Measurements from ENCODE around the gene DTHD1. TPM values are rescaled to one million over a fixed set of nuclear protein-coding genes. Genes with fewer than 3 reads are reported as not detected.

The DTHD1 gene
- total RNA-seq, 1 donor from 2014 or later: not detected

GRCh38 chr4:36391411-36391810 is 110.0 kb downstream of the DTHD1 start:
- H2AFZ ChIP-seq (ENCODE audit: low read depth, low read length): no peak overlapping the region
- no peaks in the 10 kb centered on the region for H3K79me2 ChIP-seq (ENCODE audit: insufficient read depth, low read length)
- no peaks in the 10 kb centered on the region for H3K4me1 ChIP-seq (ENCODE audit: insufficient read depth, low read length)
- no peaks in the 10 kb centered on the region for H4K20me1 ChIP-seq (ENCODE audit: insufficient read depth, low read length)
- H3K9ac ChIP-seq (ENCODE audit: low read length): no peak overlapping the region
- no peak overlapping the region for H3K4me2 ChIP-seq (ENCODE audit: low read length)
- no peak overlapping the region for H3K4me3 ChIP-seq (ENCODE audit: insufficient read depth, low read depth, low read length)
- no peaks in the 10 kb centered on the region for H3K9me3 ChIP-seq (ENCODE audit: insufficient read depth, low read depth, low read length)
- no peaks in the 10 kb centered on the region for H3K27me3 ChIP-seq (ENCODE audit: insufficient read depth, low read length)
- Mint-ChIP-seq H3K9me3 (ENCODE audit: unreplicated experiment) (no peaks in the 10 kb centered on the region), H3K4me3 (ENCODE audit: unreplicated experiment) (no peak overlapping the region), H3K36me3 (ENCODE audit: low read depth, unreplicated experiment) (no peaks in the 10 kb centered on the region), H3K4me1 (ENCODE audit: low read depth, unreplicated experiment) (peaks cover 5% of the 10 kb centered on the region), H3K27ac (ENCODE audit: unreplicated experiment) (no peak overlapping the region), H3K27me3 (ENCODE audit: low read depth, unreplicated experiment) (no peaks in the 10 kb centered on the region)
- H3K36me3 ChIP-seq (ENCODE audit: insufficient read depth, low read length): no peaks in the 10 kb centered on the region
- H3K27ac ChIP-seq (ENCODE audit: low read depth, low read length): no peak overlapping the region
- FAIRE-seq (no peak), DNase-seq (ENCODE audit: low read depth) (no peak)
- TF ChIP-seq, protein P1, sequence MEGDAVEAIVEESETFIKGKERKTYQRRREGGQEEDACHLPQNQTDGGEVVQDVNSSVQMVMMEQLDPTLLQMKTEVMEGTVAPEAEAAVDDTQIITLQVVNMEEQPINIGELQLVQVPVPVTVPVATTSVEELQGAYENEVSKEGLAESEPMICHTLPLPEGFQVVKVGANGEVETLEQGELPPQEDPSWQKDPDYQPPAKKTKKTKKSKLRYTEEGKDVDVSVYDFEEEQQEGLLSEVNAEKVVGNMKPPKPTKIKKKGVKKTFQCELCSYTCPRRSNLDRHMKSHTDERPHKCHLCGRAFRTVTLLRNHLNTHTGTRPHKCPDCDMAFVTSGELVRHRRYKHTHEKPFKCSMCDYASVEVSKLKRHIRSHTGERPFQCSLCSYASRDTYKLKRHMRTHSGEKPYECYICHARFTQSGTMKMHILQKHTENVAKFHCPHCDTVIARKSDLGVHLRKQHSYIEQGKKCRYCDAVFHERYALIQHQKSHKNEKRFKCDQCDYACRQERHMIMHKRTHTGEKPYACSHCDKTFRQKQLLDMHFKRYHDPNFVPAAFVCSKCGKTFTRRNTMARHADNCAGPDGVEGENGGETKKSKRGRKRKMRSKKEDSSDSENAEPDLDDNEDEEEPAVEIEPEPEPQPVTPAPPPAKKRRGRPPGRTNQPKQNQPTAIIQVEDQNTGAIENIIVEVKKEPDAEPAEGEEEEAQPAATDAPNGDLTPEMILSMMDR (IDR thresholded peaks at IDR 0.05; ENCODE audit: insufficient read depth, low read depth, low read length): no peak
- no peak for TF ChIP-seq EZH2 (IDR thresholded peaks at IDR 0.05; ENCODE audit: insufficient read depth, low read length)

DNA sequence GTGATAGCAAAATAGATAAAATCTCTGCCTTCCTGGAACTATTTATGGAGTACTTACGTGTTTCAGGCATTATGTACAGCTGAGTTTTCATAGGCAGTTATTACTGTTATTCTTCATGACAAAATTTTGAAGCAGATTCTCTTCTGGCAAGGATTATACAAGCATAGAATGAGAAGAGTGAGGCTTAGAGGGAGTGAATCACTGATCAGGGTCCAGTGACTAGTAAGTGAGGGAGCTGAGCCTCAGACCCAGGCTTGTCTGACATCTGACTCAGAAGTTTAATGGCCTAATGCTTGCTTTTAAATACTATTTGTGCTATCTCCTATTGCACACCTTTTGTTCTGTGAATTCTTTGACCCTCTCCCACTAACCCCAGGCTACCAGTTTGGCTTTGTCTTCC is 110.6 kb downstream of the DTHD1 start:
- Histone ChIP-seq H3K27ac (ENCODE audit: low read depth, low read length) (no peak overlapping the region), H3K4me1 (ENCODE audit: insufficient read depth, low read length) (no peaks in the 10 kb centered on the region), H3K9ac (ENCODE audit: low read length) (no peak overlapping the region), H3K36me3 (ENCODE audit: insufficient read depth, low read length) (no peaks in the 10 kb centered on the region), H2AFZ (ENCODE audit: low read depth, low read length) (no peak overlapping the region), H3K4me3 (ENCODE audit: insufficient read depth, low read depth, low read length) (no peak overlapping the region), H3K9me3 (ENCODE audit: insufficient read depth, low read depth, low read length) (no peaks in the 10 kb centered on the region), H4K20me1 (ENCODE audit: insufficient read depth, low read length) (no peaks in the 10 kb centered on the region), H3K79me2 (ENCODE audit: insufficient read depth, low read length) (no peaks in the 10 kb centered on the region), H3K27me3 (ENCODE audit: insufficient read depth, low read length) (no peaks in the 10 kb centered on the region), H3K4me2 (ENCODE audit: low read length) (no peak overlapping the region)
- Mint-ChIP-seq H3K4me1 (ENCODE audit: low read depth, unreplicated experiment) (peaks cover 5% of the 10 kb centered on the region), H3K36me3 (ENCODE audit: low read depth, unreplicated experiment) (no peaks in the 10 kb centered on the region), H3K27ac (ENCODE audit: unreplicated experiment) (no peak overlapping the region), H3K27me3 (ENCODE audit: low read depth, unreplicated experiment) (peaks cover 3% of the 10 kb centered on the region), H3K4me3 (ENCODE audit: unreplicated experiment) (no peak overlapping the region), H3K9me3 (ENCODE audit: unreplicated experiment) (no peaks in the 10 kb centered on the region)
- DNase-seq (ENCODE audit: low read depth) (peak; percentile 12), FAIRE-seq (no peak)
- TF ChIP-seq EZH2 (IDR thresholded peaks at IDR 0.05; ENCODE audit: insufficient read depth, low read length): no peak
- TF ChIP-seq, protein P1 (IDR thresholded peaks at IDR 0.05; ENCODE audit: insufficient read depth, low read depth, low read length): no peak

- Histone ChIP-seq H4K20me1 (ENCODE audit: insufficient read depth, low read length) (no peaks in the 10 kb centered on the region), H3K9ac (ENCODE audit: low read length) (no peak overlapping the region), H3K27me3 (ENCODE audit: insufficient read depth, low read length) (no peaks in the 10 kb centered on the region), H3K36me3 (ENCODE audit: insufficient read depth, low read length) (no peaks in the 10 kb centered on the region), H3K4me3 (ENCODE audit: insufficient read depth, low read depth, low read length) (no peak overlapping the region), H3K4me2 (ENCODE audit: low read length) (no peak overlapping the region), H3K4me1 (ENCODE audit: insufficient read depth, low read length) (no peaks in the 10 kb centered on the region), H3K9me3 (ENCODE audit: insufficient read depth, low read depth, low read length) (no peaks in the 10 kb centered on the region), H3K27ac (ENCODE audit: low read depth, low read length) (no peak overlapping the region), H3K79me2 (ENCODE audit: insufficient read depth, low read length) (no peaks in the 10 kb centered on the region), H2AFZ (ENCODE audit: low read depth, low read length) (no peak overlapping the region)
- FAIRE-seq: no peak
- Mint-ChIP-seq H3K4me3 (ENCODE audit: unreplicated experiment) (no peak overlapping the region), H3K27ac (ENCODE audit: unreplicated experiment) (no peak overlapping the region), H3K27me3 (ENCODE audit: low read depth, unreplicated experiment) (peaks cover 3% of the 10 kb centered on the region), H3K9me3 (ENCODE audit: unreplicated experiment) (no peaks in the 10 kb centered on the region), H3K36me3 (ENCODE audit: low read depth, unreplicated experiment) (no peaks in the 10 kb centered on the region), H3K4me1 (ENCODE audit: low read depth, unreplicated experiment) (peaks cover 5% of the 10 kb centered on the region)
- DNase-seq (ENCODE audit: low read depth): peak; percentile 1
- TF ChIP-seq EZH2 (IDR thresholded peaks at IDR 0.05; ENCODE audit: insufficient read depth, low read length): no peak
Observed at GRCh38 chr4:36392916-36393315, 111.5 kb downstream of the DTHD1 start.

Other genes with a start within 250 kb of the DTHD1 start
- 9.6 and 10.4 TPM in 2 replicates for gene ARAP2, start 37.1 kb upstream of the DTHD1 start, total RNA-seq

Measured in astrocyte (in vitro differentiated cells and primary cell).